Calu3 (cell line): ENCODE measurements around the gene INCA1. TPM values are rescaled to one million over a fixed set of nuclear protein-coding genes. Genes with fewer than 3 reads are reported as not detected.
A peak's percentile ranks its signal among the peaks of the same experiment; 100 is the strongest.

ENCODE experiments used
- BruUV-seq: library from RNA; stranded (reverse); fragments of 400-500 nt; replicated peaks from 2 replicates; lab custom pipeline; 2021; lab: Mats Ljungman, UMichigan
- CTCF ChIA-PET: fragments of 300-600 bp; sonication (Branson Sonifier 250); formaldehyde crosslinking; loops from one replicate; lab custom pipeline; 2022; ENCODE audit warnings: antibody characterized with exemption; lab: Charles Lee
- DNase-seq: peaks from one replicate; pipeline ENCODE4 v3.0.0; 2022
- H3K27ac Mint-ChIP-seq: one replicate; pipeline ENCODE4 v1.8.0; 2022; ENCODE audit warnings: mixed read lengths; ENCODE audit not compliant: unreplicated experiment
- H3K27me3 Mint-ChIP-seq: one replicate; pipeline ENCODE4 v1.8.0; 2022; ENCODE audit warnings: mixed read lengths; ENCODE audit not compliant: unreplicated experiment
- H3K36me3 Mint-ChIP-seq: one replicate; pipeline ENCODE4 v1.8.0; 2022; ENCODE audit warnings: mild to moderate bottlenecking, moderate library complexity, mixed read lengths; ENCODE audit not compliant: insufficient read depth, unreplicated experiment
- H3K4me1 Mint-ChIP-seq: one replicate; pipeline ENCODE4 v1.8.0; 2022; ENCODE audit warnings: mild to moderate bottlenecking, low read depth, mixed read lengths; ENCODE audit not compliant: unreplicated experiment
- H3K4me3 Mint-ChIP-seq: one replicate; pipeline ENCODE4 v1.8.0; 2022; ENCODE audit warnings: mild to moderate bottlenecking, low read depth, moderate library complexity, mixed read lengths; ENCODE audit not compliant: unreplicated experiment
- H3K9me3 Mint-ChIP-seq: one replicate; pipeline ENCODE4 v1.8.0; 2022; ENCODE audit warnings: low read depth, mixed read lengths; ENCODE audit not compliant: unreplicated experiment
- intact Hi-C: fragments of 100-400 bp; cut with micrococcal nuclease; formaldehyde crosslinking; loops from one replicate; pipeline ENCODE4 v1.10.0; 2022; ENCODE audit not compliant: unreplicated experiment
- total RNA-seq: library from RNA; stranded (reverse); gene quantifications from 2 replicates; pipeline ENCODE4 v1.2.3, GENCODE V29; 2022
- TF ChIP-seq, protein P1 (sequence below): fragments of 200-600 bp; IDR thresholded peaks from one replicate; pipeline ENCODE4 v1.8.0; 2022; ENCODE audit warnings: antibody characterized with exemption; ENCODE audit not compliant: unreplicated experiment

Gene INCA1
- total RNA-seq, 1 experiment from 2014 or later: 0.54 TPM

DNA sequence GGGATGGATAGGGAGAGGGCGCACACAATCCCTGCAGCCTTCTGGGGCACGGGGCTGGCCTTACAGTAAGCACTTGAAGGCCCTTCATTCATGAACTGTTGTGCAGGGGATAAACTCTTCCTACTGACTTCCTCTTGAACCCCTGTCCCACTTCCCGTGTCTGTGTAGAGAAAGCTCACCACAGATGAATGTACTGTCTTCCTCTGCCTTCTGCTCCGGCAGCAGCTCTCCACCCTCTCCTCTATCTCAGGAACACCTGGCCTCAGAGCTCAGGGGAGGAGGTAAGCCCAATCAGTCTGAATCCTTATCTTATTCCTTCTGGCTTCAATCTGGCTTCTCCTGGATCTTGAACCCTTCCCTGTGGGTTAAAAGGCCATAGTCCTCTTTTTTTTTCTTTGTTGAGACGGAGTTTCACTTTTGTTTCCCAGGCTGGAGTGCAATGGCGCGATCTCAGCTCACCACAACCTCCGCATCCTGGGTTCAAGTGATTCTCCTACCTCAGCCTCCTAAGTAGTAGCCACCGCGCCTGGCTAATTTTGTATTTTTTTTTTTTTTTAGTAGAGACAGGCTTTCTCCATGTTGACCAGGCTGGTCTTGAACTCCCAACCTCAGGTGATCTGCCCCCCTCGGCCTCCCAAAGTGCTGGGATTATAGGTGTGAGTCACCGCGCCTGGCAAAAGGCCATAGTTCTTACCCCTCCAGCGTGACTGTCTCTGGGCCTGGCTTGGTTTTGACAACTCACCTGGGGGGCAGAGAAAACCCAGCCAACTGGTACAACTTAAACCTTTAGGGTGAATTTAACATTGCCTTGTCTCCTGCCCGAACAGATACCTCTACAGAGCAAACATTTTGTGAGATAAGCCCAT is 45.1 kb upstream of the INCA1 start:
- H3K27me3 Mint-ChIP-seq: no peaks in the 10 kb centered on the region
- intact Hi-C loops: no loop called here
- no TSS peak for BruUV-seq
- no peak overlapping the region for H3K4me3 Mint-ChIP-seq
- no peaks in the 10 kb centered on the region for H3K4me1 Mint-ChIP-seq
- no peak overlapping the region for H3K27ac Mint-ChIP-seq
- no peak for DNase-seq
- CTCF ChIA-PET: interaction anchor here (0.7 kb wide), 1 partner anchor 86 kb away, joined by 4 read pairs; no protein-coding TSS in a partner anchor
- H3K9me3 Mint-ChIP-seq: peaks cover 2% of the 10 kb centered on the region
- no peaks in the 10 kb centered on the region for H3K36me3 Mint-ChIP-seq
- TF ChIP-seq, protein P1, sequence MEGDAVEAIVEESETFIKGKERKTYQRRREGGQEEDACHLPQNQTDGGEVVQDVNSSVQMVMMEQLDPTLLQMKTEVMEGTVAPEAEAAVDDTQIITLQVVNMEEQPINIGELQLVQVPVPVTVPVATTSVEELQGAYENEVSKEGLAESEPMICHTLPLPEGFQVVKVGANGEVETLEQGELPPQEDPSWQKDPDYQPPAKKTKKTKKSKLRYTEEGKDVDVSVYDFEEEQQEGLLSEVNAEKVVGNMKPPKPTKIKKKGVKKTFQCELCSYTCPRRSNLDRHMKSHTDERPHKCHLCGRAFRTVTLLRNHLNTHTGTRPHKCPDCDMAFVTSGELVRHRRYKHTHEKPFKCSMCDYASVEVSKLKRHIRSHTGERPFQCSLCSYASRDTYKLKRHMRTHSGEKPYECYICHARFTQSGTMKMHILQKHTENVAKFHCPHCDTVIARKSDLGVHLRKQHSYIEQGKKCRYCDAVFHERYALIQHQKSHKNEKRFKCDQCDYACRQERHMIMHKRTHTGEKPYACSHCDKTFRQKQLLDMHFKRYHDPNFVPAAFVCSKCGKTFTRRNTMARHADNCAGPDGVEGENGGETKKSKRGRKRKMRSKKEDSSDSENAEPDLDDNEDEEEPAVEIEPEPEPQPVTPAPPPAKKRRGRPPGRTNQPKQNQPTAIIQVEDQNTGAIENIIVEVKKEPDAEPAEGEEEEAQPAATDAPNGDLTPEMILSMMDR: no peak

DNA sequence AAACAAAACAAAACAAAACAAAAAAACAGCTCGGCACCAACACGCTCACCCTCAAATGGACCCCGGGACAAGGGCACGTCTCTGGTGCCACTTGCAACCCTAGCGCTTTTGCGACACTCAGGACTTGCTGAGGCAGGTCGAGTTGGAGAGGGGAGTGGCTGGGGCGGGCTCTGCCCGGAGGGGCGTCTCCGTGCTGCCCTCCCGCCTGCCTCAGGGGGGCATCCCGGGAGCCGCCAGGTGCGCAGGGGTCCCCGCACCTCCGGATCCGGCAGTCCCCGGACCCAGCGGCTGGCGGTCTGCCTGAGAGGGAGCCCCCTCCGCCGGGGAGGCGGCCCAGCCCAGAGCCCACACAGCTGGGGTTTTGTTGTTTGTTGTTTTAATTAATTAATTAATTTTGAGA is 38.0 kb upstream of the INCA1 start, which contains the start of gene SLC52A1:
Gene SLC52A1 (minus strand): TSS at position 112 of the 400 bp plus-strand sequence. CDS start 820 bp downstream, outside the sequence.
- Mint-ChIP-seq H3K27me3 (no peaks in the 10 kb centered on the region), H3K4me1 (no peaks in the 10 kb centered on the region), H3K27ac (no peak within 1 kb of the TSS), H3K4me3 (no peak within 1 kb of the TSS), H3K9me3 (no peaks in the 10 kb centered on the region), H3K36me3 (peaks cover 6% of the 10 kb centered on the region)
- intact Hi-C loops: no loop called here
- CTCF ChIA-PET: interaction anchor here (0.6 to 0.9 kb wide), 4 partner anchors 9 to 225 kb away, joined by 3 to 11 read pairs (median 4); no protein-coding TSS in a partner anchor
- TF ChIP-seq, protein P1: no peak
- BruUV-seq: no TSS peak
- DNase-seq: peak; percentile 8

DNA sequence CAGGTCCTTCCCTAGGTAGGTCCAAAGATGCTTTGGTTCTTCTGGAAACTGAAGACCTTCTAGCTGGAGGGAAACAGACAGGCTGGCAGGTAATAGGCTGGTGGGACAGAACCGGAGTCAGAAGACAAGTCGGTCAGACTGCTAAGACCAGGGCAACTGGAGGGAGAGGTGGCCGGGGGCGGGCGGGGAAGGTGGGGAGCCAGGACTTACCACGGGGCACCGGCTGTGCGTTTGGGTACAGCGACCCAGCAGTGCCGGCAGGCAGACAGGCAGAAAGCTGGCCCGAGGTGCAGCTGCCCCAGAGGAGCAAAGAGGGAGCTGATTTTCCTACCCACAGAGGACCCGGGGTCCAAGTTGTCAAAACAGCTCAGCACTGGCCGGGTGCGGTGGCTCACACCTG is 37.3 kb upstream of the INCA1 start:
- no TSS peak for BruUV-seq
- H3K36me3 Mint-ChIP-seq: peaks cover 6% of the 10 kb centered on the region
- TF ChIP-seq, protein P1: no peak
- H3K27me3 Mint-ChIP-seq: no peaks in the 10 kb centered on the region
- intact Hi-C loops: no loop called here
- H3K27ac Mint-ChIP-seq: no peak overlapping the region
- H3K9me3 Mint-ChIP-seq: no peaks in the 10 kb centered on the region
- CTCF ChIA-PET: interaction anchor here (0.6 kb wide), 1 partner anchor 226 kb away, joined by 3 read pairs; no protein-coding TSS in a partner anchor
- DNase-seq: no peak
- no peak overlapping the region for H3K4me3 Mint-ChIP-seq
- H3K4me1 Mint-ChIP-seq: no peaks in the 10 kb centered on the region

DNA sequence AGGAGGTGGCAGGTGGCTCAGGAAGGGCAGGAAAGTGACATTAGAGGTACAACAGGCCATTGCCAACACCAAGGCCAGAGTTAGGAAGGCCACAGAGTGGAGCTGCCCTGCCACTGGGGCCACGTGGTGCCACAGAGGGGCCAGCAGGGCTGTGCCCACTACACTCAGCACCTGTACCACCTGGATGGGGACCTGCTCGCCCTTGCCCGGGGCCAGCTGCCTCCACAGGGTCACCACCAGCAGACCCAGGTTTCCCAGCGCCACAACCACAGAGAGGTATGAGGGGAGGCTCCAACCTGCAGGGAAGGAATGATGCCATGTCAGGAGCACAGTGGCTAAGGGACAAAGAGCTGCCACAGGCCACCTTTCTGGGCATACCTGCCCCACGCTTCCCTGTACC is 36.7 kb upstream of the INCA1 start:
- intact Hi-C loops: no loop called here
- Mint-ChIP-seq H3K36me3 (peaks cover 6% of the 10 kb centered on the region), H3K27ac (no peak overlapping the region), H3K9me3 (no peaks in the 10 kb centered on the region), H3K4me3 (no peak overlapping the region), H3K4me1 (no peaks in the 10 kb centered on the region), H3K27me3 (no peaks in the 10 kb centered on the region)
- no TSS peak for BruUV-seq
- DNase-seq: no peak
- CTCF ChIA-PET: no interaction called here
- TF ChIP-seq, protein P1: no peak
